Tibial nerve (tissue), 4 donors: ENCODE results near the gene CAMTA1. TPM values are rescaled to one million over a fixed set of nuclear protein-coding genes. Genes with fewer than 3 reads are reported as not detected.

Experiments used
- DNase-seq, 2 donors: peaks; one replicate each; pipeline ENCODE4 v3.0.0-alpha.2; 2019; ENCODE audit warnings: low spot score in 2 of 2
- H3K27ac ChIP-seq, 4 donors: fragments of 200-600 bp; sonication (generic) in 3 of 4; one replicate each; pipeline ENCODE4 v1.5.1; 2017 to 2019; ENCODE audit warnings: mild to moderate bottlenecking in 1 of 4
- H3K27me3 ChIP-seq, 2 donors: fragments of 200-600 bp; sonication (generic) in 1 of 2; one replicate each; pipeline versions ENCODE4 v1.5.1 to v1.6.0; 2017 to 2019
- H3K36me3 ChIP-seq, 3 donors: fragments of 200-600 bp; sonication (generic); one replicate each; pipeline ENCODE4 v1.5.1; 2018 to 2019
- H3K4me1 ChIP-seq, 4 donors: fragments of 200-600 bp; sonication (generic) in 3 of 4; one replicate each; pipeline ENCODE4 v1.5.1; 2017 to 2019
- H3K4me3 ChIP-seq, 4 donors: fragments of 200-600 bp; sonication (generic) in 3 of 4; one replicate each; pipeline ENCODE4 v1.5.1; 2017 to 2019; ENCODE audit warnings: mild to moderate bottlenecking in 1 of 4, moderate library complexity in 1 of 4
- H3K9me3 ChIP-seq, 4 donors: fragments of 200-600 bp; sonication (generic) in 3 of 4; one replicate each; pipeline ENCODE4 v1.5.1; 2017 to 2019
- EP300 ChIP-seq, 2 donors: sonication (generic); formaldehyde crosslinking; IDR thresholded peaks; one replicate each; pipeline ENCODE4 v1.6.1; 2017; ENCODE audit warnings: antibody characterized with exemption in 2 of 2, mild to moderate bottlenecking in 1 of 2
- POLR2A ChIP-seq, 2 donors: fragments of 450-650 bp; IDR thresholded peaks; one replicate each; pipeline ENCODE4 v1.6.1; 2017; ENCODE audit warnings: antibody characterized with exemption in 2 of 2, mild to moderate bottlenecking in 2 of 2, moderate library complexity in 2 of 2
- WGBS, 2 donors: methylation state at CpG; one replicate each; pipeline ENCODE4 v1.1.5; 2018; 5-methylcytosine and 5-hydroxymethylcytosine counted together
- total RNA-seq, 4 donors: library from RNA; depleted of rRNA; stranded (reverse); fragments of >200 nt; gene quantifications; one replicate each; pipeline ENCODE4 v1.1.0, GENCODE V29; 2016
- TF ChIP-seq, protein P1 (sequence below), 5 experiments: fragments of 200-600 bp in 3 of 5; fragments of 450-650 bp in 2 of 5; sonication (generic) in 3 of 5; IDR thresholded peaks; one replicate each; pipeline ENCODE4 v1.5.1; 2016 to 2019; ENCODE audit warnings: antibody characterized with exemption in 5 of 5, mild to moderate bottlenecking in 3 of 5, moderate library complexity in 2 of 5

The CAMTA1 gene
- total RNA-seq, 4 donors from 2014 or later = 41.8 to 104 (median 87.2) TPM

DNA sequence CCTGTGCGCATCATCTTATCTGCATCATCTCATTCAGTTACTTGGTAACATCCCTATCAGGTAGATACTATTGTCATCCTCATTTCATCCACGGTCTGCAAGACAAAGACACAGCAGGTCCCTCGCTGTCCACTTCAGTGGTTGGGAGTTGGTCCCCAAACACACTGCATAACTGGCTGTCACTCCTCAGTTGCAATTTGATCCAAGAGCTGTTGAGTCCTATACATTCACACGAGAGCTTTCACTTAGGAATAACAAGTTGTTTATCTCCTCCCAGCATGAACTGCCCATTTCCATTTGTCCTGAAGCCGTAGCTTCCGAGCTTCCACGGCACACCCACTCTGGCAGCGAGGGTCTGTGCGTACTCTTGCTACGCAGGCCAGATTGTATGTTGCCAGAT, 472.0 kb downstream of the CAMTA1 start:
- Histone ChIP-seq H3K27me3 (no peaks in the 10 kb centered on the region), H3K27ac (no peak overlapping the region), H3K9me3 (no peaks in the 10 kb centered on the region), H3K36me3 (no peaks in the 10 kb centered on the region), H3K4me1 (no peaks in the 10 kb centered on the region), H3K4me3 (no peak overlapping the region)
- TF ChIP-seq POLR2A (IDR thresholded peaks at IDR 0.05) (no peak), EP300 (IDR thresholded peaks at IDR 0.05) (no peak)
- TF ChIP-seq, protein P1, sequence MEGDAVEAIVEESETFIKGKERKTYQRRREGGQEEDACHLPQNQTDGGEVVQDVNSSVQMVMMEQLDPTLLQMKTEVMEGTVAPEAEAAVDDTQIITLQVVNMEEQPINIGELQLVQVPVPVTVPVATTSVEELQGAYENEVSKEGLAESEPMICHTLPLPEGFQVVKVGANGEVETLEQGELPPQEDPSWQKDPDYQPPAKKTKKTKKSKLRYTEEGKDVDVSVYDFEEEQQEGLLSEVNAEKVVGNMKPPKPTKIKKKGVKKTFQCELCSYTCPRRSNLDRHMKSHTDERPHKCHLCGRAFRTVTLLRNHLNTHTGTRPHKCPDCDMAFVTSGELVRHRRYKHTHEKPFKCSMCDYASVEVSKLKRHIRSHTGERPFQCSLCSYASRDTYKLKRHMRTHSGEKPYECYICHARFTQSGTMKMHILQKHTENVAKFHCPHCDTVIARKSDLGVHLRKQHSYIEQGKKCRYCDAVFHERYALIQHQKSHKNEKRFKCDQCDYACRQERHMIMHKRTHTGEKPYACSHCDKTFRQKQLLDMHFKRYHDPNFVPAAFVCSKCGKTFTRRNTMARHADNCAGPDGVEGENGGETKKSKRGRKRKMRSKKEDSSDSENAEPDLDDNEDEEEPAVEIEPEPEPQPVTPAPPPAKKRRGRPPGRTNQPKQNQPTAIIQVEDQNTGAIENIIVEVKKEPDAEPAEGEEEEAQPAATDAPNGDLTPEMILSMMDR (IDR thresholded peaks at IDR 0.05) = no peak
- DNase-seq = no peak
- WGBS, 2 donors = 66 to 67% methylated on average over 10 of the region's 10 CpGs

DNA sequence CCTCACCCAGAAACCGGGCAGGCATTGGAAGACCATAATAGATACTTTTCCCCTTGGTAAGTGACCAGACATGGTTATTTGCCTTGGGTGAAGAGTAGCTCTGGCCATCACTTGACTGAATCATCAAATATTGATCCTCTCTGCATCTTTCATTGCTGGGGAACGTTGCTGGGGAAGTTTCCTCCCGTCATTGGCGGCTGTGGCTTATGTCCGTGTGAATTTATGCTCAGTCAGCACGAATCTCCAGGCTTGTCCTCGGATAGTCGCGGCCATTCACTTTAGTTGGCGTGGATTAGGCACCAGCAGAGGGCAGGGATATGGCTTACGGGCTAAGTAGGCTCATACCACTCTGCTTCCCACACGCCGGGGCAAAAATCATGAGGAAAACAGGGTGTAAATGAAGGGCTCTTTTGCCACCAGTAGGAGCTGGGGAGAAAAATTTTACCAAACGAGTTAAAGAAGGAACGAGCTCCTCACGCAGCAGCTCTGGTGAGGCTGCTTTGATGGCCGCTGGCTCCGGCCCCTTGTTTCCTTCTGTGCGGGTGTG, 473.4 kb downstream of the CAMTA1 start:
- Histone ChIP-seq H3K4me3 (no peak overlapping the region), H3K36me3 (no peaks in the 10 kb centered on the region), H3K27ac (no peak overlapping the region), H3K4me1 (no peaks in the 10 kb centered on the region), H3K9me3 (no peaks in the 10 kb centered on the region), H3K27me3 (peaks cover 0 to 4% of the 10 kb centered on the region in 2 donors)
- 82 to 89% methylated on average over 19 of the region's 19 CpGs for WGBS, 2 donors
- DNase-seq = no peak
- TF ChIP-seq POLR2A (IDR thresholded peaks at IDR 0.05) (no peak), EP300 (IDR thresholded peaks at IDR 0.05) (no peak)
- TF ChIP-seq, protein P1 (IDR thresholded peaks at IDR 0.05) = no peak

DNA sequence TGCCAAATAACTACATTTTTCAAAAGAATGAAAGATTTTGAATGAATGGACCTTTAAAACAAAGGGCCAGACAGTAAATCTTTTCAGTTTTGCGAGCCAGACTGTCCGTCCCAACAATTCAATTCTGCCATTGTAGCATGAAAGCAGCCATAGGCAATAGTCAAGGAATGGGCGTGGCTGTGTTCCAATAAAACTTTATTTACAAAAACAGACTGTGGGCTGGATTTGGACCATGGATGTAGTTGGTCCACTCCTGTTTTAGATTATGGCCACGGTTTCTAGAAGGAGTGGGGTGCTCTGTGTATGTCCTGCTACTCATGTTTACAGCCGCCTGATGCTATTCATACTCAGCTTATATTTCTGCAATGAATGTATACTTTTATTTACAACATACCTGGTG, 474.7 kb downstream of the CAMTA1 start:
- DNase-seq = no peak
- WGBS, 2 donors = 82 to 86% methylated on average over 5 of the region's 5 CpGs
- H3K36me3 ChIP-seq = no peaks in the 10 kb centered on the region
- no peak overlapping the region for H3K4me3 ChIP-seq
- H3K9me3 ChIP-seq = no peaks in the 10 kb centered on the region
- no peaks in the 10 kb centered on the region for H3K4me1 ChIP-seq
- TF ChIP-seq POLR2A (IDR thresholded peaks at IDR 0.05) (no peak), EP300 (IDR thresholded peaks at IDR 0.05) (no peak)
- TF ChIP-seq, protein P1 (IDR thresholded peaks at IDR 0.05) = no peak
- H3K27me3 ChIP-seq = peaks cover 0 to 4% of the 10 kb centered on the region in 2 donors
- H3K27ac ChIP-seq = no peak overlapping the region

DNA sequence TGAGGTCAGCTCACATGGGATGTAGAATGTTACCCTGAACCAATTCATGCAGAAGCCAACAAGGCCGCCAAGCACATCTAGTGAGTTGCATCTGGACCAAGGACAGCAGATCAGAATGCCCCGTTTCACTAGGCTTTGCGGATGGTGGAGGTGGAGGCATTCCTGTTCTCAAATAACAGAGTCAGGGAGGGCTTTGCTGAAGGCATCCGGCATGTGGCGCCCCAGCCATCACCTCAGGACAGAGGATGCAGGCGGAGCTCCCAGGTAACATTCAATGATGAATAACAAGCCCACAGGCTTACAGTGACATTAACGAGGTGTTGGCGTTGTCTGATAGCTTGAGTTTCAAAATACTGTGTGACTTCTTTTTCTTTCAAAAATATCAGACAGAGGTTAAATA, 476.2 kb downstream of the CAMTA1 start:
- Histone ChIP-seq H3K27me3 (peaks cover 0 to 4% of the 10 kb centered on the region in 2 donors), H3K9me3 (no peaks in the 10 kb centered on the region), H3K4me1 (no peaks in the 10 kb centered on the region), H3K27ac (no peak overlapping the region), H3K36me3 (no peaks in the 10 kb centered on the region), H3K4me3 (no peak overlapping the region)
- TF ChIP-seq, protein P1 (IDR thresholded peaks at IDR 0.05) = no peak
- no peak for TF ChIP-seq EP300 (IDR thresholded peaks at IDR 0.05)
- no peak for TF ChIP-seq POLR2A (IDR thresholded peaks at IDR 0.05)
- WGBS, 2 donors = 82 to 89% methylated on average over 8 of the region's 8 CpGs
- DNase-seq = no peak

DNA sequence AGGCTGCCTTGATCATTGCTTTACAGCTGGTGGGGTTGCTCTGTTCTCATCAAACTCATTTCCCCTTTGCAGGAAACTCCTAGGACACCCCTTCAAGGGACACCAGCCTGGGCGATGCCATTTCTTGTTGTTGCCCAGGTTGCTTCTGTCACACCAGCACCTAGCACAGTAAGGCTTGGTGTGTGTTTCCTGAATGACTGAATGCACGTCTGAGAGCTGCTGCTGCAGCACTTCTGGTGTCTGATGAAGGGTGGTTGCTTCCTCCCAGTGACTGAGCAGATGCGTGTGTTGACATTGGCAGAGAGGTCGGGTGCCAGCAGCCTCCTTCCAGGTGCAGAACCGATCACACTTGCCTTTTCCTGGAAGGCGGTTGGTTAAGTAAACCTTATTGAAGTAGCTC, 477.4 kb downstream of the CAMTA1 start:
- H3K4me1 ChIP-seq = no peaks in the 10 kb centered on the region
- WGBS, 2 donors = 64 to 69% methylated on average over 6 of the region's 6 CpGs
- no peaks in the 10 kb centered on the region for H3K9me3 ChIP-seq
- no peak overlapping the region for H3K4me3 ChIP-seq
- H3K27ac ChIP-seq = no peak overlapping the region
- peaks cover 0 to 4% of the 10 kb centered on the region in 2 donors for H3K27me3 ChIP-seq
- TF ChIP-seq POLR2A (IDR thresholded peaks at IDR 0.05) (no peak), EP300 (IDR thresholded peaks at IDR 0.05) (no peak)
- TF ChIP-seq, protein P1 (IDR thresholded peaks at IDR 0.05) = no peak
- no peak for DNase-seq
- no peaks in the 10 kb centered on the region for H3K36me3 ChIP-seq
